ENCODE data around the gene OXT.

DNA sequence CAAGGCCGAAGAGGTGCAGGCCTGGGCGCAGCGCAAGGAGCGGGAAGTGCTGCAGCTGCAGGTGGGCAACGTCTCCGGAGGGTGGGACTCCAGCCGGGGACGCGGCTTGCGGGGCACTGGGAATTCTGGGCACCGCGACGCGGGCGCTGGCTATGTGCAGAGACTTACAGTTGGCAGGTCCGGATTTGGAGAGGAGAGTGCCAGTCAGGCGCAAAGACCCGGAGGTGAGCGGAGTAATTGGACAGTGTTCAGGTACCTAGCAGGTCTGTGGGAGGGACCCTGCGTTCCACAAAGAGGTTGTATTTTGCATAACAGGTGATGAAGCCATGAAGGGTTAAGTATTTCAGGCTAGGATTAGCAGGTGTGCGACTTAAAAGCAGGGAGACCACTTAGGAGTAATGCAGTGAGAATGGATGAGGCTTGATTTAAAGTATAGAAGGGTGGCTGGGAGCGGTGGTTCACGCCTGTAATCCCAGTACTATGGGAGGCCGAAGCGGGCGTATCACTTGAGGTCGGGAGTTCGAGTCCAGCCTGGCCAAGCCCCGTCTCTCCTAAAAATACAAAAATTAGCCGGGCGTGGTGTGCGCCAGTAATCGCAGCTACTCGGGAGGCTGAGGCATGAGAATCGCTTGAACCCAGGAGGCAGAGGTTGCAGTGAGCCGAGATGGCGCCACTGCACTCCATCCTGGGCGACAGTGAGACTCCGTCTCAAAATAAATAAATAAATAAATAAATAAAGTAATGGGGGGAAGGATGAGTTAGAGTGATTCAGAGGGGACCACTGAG is 24.6 kb upstream of the OXT start:
- TF ChIP-seq EP300 (IDR thresholded peaks at IDR 0.05; ENCODE audit: borderline replicate concordance) (no peak), ZBTB7A (IDR thresholded peaks at IDR 0.05; ENCODE audit: low read depth) (no peak), CREB1 (IDR thresholded peaks at IDR 0.05; ENCODE audit: low read depth) (no peak), NFIC (IDR thresholded peaks at IDR 0.05) (no peak), TAF1 (IDR thresholded peaks at IDR 0.05; ENCODE audit: low read depth) (no peak), EGR1 (IDR thresholded peaks at IDR 0.05) (no peak), RAD21 (IDR thresholded peaks at IDR 0.05; ENCODE audit: low read depth) (no peak), YY1 (IDR thresholded peaks at IDR 0.05; ENCODE audit: low read depth) (no peak), CEBPB (IDR thresholded peaks at IDR 0.05) (no peak), TEAD4 (IDR thresholded peaks at IDR 0.05) (no peak)
- TF ChIP-seq, protein P1, sequence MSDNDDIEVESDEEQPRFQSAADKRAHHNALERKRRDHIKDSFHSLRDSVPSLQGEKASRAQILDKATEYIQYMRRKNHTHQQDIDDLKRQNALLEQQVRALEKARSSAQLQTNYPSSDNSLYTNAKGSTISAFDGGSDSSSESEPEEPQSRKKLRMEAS (IDR thresholded peaks at IDR 0.05) = no peak
- TF ChIP-seq, protein P2, sequence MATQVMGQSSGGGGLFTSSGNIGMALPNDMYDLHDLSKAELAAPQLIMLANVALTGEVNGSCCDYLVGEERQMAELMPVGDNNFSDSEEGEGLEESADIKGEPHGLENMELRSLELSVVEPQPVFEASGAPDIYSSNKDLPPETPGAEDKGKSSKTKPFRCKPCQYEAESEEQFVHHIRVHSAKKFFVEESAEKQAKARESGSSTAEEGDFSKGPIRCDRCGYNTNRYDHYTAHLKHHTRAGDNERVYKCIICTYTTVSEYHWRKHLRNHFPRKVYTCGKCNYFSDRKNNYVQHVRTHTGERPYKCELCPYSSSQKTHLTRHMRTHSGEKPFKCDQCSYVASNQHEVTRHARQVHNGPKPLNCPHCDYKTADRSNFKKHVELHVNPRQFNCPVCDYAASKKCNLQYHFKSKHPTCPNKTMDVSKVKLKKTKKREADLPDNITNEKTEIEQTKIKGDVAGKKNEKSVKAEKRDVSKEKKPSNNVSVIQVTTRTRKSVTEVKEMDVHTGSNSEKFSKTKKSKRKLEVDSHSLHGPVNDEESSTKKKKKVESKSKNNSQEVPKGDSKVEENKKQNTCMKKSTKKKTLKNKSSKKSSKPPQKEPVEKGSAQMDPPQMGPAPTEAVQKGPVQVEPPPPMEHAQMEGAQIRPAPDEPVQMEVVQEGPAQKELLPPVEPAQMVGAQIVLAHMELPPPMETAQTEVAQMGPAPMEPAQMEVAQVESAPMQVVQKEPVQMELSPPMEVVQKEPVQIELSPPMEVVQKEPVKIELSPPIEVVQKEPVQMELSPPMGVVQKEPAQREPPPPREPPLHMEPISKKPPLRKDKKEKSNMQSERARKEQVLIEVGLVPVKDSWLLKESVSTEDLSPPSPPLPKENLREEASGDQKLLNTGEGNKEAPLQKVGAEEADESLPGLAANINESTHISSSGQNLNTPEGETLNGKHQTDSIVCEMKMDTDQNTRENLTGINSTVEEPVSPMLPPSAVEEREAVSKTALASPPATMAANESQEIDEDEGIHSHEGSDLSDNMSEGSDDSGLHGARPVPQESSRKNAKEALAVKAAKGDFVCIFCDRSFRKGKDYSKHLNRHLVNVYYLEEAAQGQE (IDR thresholded peaks at IDR 0.05; ENCODE audit: low read depth) = no peak

Data from Ishikawa (cell line).